ENCODE data around the gene ARHGAP42.

The ARHGAP42 gene

GRCh38 chr11:100832829-100833228 is 145.7 kb downstream of the ARHGAP42 start:
- no peak for TF ChIP-seq CTCF (IDR thresholded peaks at IDR 0.05; ENCODE audit: insufficient read depth, low read length)
- TF ChIP-seq POLR2AphosphoS5 (IDR thresholded peaks at IDR 0.05; ENCODE audit: low read depth): no peak
- no peak for TF ChIP-seq GABPA (IDR thresholded peaks at IDR 0.05; ENCODE audit: low read depth)
- no peak for TF ChIP-seq SPI1 (IDR thresholded peaks at IDR 0.05; ENCODE audit: borderline replicate concordance, low read depth)
- no peak for TF ChIP-seq REST (IDR thresholded peaks at IDR 0.05; ENCODE audit: insufficient replicate concordance, low read depth)
- Histone ChIP-seq H3K4me3 (replicated peaks; ENCODE audit: insufficient read depth, low read length) (no peak overlapping the region), H3K27ac (replicated peaks) (no peak overlapping the region), H3K27me3 (ENCODE audit: insufficient read depth, poor library complexity, severe bottlenecking) (no peaks in the 10 kb centered on the region)
- no peak for DNase-seq (ENCODE audit: low read depth in 1 of 2, low spot score in 1 of 2)

GRCh38 chr11:100833276-100833675 is 146.2 kb downstream of the ARHGAP42 start:
- Histone ChIP-seq H3K27me3 (ENCODE audit: insufficient read depth, poor library complexity, severe bottlenecking) (no peaks in the 10 kb centered on the region), H3K4me3 (replicated peaks; ENCODE audit: insufficient read depth, low read length) (no peak overlapping the region), H3K27ac (replicated peaks) (no peak overlapping the region)
- DNase-seq (ENCODE audit: low read depth in 1 of 2, low spot score in 1 of 2): no peak
- TF ChIP-seq REST (IDR thresholded peaks at IDR 0.05; ENCODE audit: insufficient replicate concordance, low read depth) (no peak), CTCF (IDR thresholded peaks at IDR 0.05; ENCODE audit: insufficient read depth, low read length) (no peak), SPI1 (IDR thresholded peaks at IDR 0.05; ENCODE audit: borderline replicate concordance, low read depth) (no peak), GABPA (IDR thresholded peaks at IDR 0.05; ENCODE audit: low read depth) (no peak), POLR2AphosphoS5 (IDR thresholded peaks at IDR 0.05; ENCODE audit: low read depth) (no peak)

- H3K27me3 ChIP-seq (ENCODE audit: insufficient read depth, poor library complexity, severe bottlenecking): no peaks in the 10 kb centered on the region
- no peak overlapping the region for H3K4me3 ChIP-seq (replicated peaks; ENCODE audit: insufficient read depth, low read length)
- no peak for TF ChIP-seq POLR2AphosphoS5 (IDR thresholded peaks at IDR 0.05; ENCODE audit: low read depth)
- no peak for TF ChIP-seq REST (IDR thresholded peaks at IDR 0.05; ENCODE audit: insufficient replicate concordance, low read depth)
- no peak for TF ChIP-seq GABPA (IDR thresholded peaks at IDR 0.05; ENCODE audit: low read depth)
- TF ChIP-seq CTCF (IDR thresholded peaks at IDR 0.05; ENCODE audit: insufficient read depth, low read length): no peak
- no peak for TF ChIP-seq SPI1 (IDR thresholded peaks at IDR 0.05; ENCODE audit: borderline replicate concordance, low read depth)
- H3K27ac ChIP-seq (replicated peaks): no peak overlapping the region
- DNase-seq (ENCODE audit: low read depth in 1 of 2, low spot score in 1 of 2): no peak
Measured at GRCh38 chr11:100835854-100836253, 148.8 kb downstream of the ARHGAP42 start.

Data from HL-60 (cell line).